GM20000 (cell line): ENCODE results near the gene GJA9.
"Not testable (repeated sequence)": the region's sequence is repeated elsewhere in the genome, so short reads cannot be mapped to it uniquely, and the experiment has no call there.

Experiments
- DNase-seq: peaks from one replicate; pipeline ENCODE4 v3.0.0; 2012; ENCODE audit warnings: low spot score
- TF ChIP-seq, protein P1 (sequence below): IDR thresholded peaks from 2 replicates; pipeline ENCODE4 v1.5.1; 2012; ENCODE audit warnings: mild to moderate bottlenecking, control low read depth; ENCODE audit errors: extremely low read depth, missing control alignments

The GJA9 gene

GRCh38 chr1:38859561-38860453 lies 21.6 kb downstream of the GJA9 start, which contains the start of gene RRAGC:
Gene RRAGC, minus strand, starts transcription at chr1:38859772. Its CDS starts 126 bp downstream, at chr1:38859646.
- DNase-seq, result peak; percentile 99
- TF ChIP-seq, protein P1, sequence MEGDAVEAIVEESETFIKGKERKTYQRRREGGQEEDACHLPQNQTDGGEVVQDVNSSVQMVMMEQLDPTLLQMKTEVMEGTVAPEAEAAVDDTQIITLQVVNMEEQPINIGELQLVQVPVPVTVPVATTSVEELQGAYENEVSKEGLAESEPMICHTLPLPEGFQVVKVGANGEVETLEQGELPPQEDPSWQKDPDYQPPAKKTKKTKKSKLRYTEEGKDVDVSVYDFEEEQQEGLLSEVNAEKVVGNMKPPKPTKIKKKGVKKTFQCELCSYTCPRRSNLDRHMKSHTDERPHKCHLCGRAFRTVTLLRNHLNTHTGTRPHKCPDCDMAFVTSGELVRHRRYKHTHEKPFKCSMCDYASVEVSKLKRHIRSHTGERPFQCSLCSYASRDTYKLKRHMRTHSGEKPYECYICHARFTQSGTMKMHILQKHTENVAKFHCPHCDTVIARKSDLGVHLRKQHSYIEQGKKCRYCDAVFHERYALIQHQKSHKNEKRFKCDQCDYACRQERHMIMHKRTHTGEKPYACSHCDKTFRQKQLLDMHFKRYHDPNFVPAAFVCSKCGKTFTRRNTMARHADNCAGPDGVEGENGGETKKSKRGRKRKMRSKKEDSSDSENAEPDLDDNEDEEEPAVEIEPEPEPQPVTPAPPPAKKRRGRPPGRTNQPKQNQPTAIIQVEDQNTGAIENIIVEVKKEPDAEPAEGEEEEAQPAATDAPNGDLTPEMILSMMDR, result no peak

GRCh38 chr1:38858833-38859560 lies 22.4 kb downstream of the GJA9 start:
- TF ChIP-seq, protein P1, result no peak
- DNase-seq, result peak; percentile 55

DNA sequence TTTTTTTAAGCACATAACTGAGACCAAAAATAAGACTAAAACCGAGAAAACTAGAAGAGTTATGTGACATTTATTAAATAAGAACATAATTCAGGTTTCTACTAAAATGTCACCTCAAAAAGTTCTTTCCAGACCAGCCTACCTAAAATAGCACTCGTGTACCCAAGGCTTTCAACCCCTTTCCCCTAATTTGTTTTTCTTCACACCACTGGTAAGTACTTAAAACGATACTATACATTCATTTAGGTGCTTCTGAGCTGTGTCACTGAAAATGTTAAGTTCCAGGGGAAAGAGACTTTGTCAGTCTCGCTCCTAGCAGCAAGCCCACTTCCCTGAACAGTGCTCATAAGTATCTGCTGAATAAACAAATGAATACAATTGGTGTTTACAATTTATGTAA lies 28.6 kb downstream of the GJA9 start:
- peak; percentile 24 for DNase-seq
- TF ChIP-seq, protein P1, result no peak

DNA sequence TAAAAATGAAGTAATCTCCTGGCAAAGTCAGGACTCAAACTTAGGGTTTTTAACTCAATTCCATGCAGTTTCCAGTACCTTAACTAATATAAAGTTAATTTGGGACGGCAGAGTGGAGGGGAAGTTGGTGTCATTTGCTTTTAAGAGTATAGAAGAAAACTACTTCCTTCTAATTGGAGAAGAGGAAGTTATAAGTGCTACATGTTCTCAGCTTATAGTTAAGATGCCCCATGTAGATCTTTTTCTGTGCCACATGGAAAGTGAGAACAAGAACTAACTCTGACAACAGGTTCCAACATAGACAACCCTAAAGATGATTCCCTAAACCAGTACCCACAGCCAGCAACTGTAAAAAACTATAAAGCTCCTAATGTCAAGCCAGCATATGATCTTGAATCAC lies 33.3 kb downstream of the GJA9 start:
- TF ChIP-seq, protein P1, result no peak
- no peak for DNase-seq

- DNase-seq, result no peak
- TF ChIP-seq, protein P1, result no peak
Measured at GRCh38 chr1:38846210-38846609, 35.2 kb downstream of the GJA9 start.

GRCh38 chr1:38845088-38845487 lies 36.3 kb downstream of the GJA9 start:
- not testable (repeated sequence) for DNase-seq

GRCh38 chr1:38840281-38840680 lies 41.1 kb downstream of the GJA9 start:
- no peak for DNase-seq
- TF ChIP-seq, protein P1, result no peak

- DNase-seq, result no peak
- TF ChIP-seq, protein P1, result no peak
Measured at GRCh38 chr1:38839363-38839762, 42.0 kb downstream of the GJA9 start.

DNA sequence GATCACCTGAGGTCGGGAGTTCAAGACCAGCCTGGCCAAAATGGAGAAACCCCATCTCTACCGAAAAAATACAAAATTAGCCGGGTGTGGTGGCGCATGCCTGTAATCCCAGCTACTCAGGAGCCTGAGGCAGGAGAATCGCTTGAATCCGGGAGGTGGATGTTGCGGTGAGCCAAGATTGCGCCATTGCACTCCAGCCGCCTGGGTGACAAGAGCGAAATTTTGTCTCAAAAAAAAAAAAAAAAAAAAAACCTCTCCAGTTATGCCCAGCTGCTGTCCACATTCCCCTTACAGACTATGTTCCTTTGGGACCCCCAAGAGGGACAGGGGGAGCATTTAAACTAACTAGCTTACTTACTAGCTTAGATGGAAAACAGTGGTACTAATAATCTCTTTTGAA lies 45.1 kb downstream of the GJA9 start:
- DNase-seq, result not testable (repeated sequence)
